Breast epithelium (tissue), 3 donors: ENCODE results near the gene FOS.

Experiments used
- POLR2AphosphoS5 ChIP-seq, 3 donors: sonication (generic); formaldehyde crosslinking; IDR thresholded peaks; one replicate each; pipeline ENCODE4 v1.6.1; 2017; ENCODE audit warnings: antibody characterized with exemption in 3 of 3
- TF ChIP-seq, protein P1 (sequence below), 3 donors: fragments of 450-650 bp; IDR thresholded peaks; one replicate each; pipeline ENCODE4 v1.5.1; 2016 to 2017; ENCODE audit warnings: antibody characterized with exemption in 3 of 3, mild to moderate bottlenecking in 3 of 3, moderate library complexity in 3 of 3

DNA sequence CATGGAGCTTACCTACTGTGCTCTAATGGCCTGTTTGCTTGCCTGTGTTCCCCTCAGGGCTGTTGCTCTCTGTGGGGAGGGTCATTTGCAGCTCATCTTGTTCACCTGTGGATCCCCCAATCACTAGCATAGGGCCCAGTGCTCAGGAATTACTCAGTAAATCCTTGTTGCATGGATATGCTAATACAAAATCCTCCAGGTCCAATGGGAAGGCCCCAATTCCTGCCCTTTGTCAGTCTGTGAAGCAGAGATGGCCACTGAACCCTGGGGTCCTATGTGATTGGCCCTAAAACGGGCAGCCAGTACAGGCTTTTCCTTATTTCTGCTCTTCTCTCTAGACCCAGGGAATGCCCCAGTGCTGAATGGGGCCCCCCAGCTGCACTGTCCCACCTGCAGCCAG is 44.1 kb downstream of the FOS start:
- TF ChIP-seq, protein P1, sequence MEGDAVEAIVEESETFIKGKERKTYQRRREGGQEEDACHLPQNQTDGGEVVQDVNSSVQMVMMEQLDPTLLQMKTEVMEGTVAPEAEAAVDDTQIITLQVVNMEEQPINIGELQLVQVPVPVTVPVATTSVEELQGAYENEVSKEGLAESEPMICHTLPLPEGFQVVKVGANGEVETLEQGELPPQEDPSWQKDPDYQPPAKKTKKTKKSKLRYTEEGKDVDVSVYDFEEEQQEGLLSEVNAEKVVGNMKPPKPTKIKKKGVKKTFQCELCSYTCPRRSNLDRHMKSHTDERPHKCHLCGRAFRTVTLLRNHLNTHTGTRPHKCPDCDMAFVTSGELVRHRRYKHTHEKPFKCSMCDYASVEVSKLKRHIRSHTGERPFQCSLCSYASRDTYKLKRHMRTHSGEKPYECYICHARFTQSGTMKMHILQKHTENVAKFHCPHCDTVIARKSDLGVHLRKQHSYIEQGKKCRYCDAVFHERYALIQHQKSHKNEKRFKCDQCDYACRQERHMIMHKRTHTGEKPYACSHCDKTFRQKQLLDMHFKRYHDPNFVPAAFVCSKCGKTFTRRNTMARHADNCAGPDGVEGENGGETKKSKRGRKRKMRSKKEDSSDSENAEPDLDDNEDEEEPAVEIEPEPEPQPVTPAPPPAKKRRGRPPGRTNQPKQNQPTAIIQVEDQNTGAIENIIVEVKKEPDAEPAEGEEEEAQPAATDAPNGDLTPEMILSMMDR (IDR thresholded peaks at IDR 0.05): no peak
- no peak for TF ChIP-seq POLR2AphosphoS5 (IDR thresholded peaks at IDR 0.05)
